GM23338 (cell line): ENCODE measurements around the gene SERTAD1.

ENCODE experiments used
- CREB1 ChIP-seq: fragments of 250-450 bp; sonication (Bioruptor Pico); IDR thresholded peaks from 2 replicates; pipeline ENCODE4 v1.5.0; 2020; ENCODE audit warnings: low read depth, mild to moderate bottlenecking, moderate library complexity
- EZH2 ChIP-seq: fragments of 200-600 bp; sonication (generic); IDR thresholded peaks from one replicate; pipeline ENCODE4 v1.8.0; 2017; ENCODE audit warnings: antibody characterized with exemption, mild to moderate bottlenecking, low read depth; ENCODE audit not compliant: unreplicated experiment
- JUNB ChIP-seq: IDR thresholded peaks from one replicate; pipeline ENCODE4 v1.6.1; 2016; ENCODE audit warnings: antibody characterized with exemption; ENCODE audit not compliant: unreplicated experiment
- POLR2AphosphoS5 ChIP-seq: IDR thresholded peaks from 2 replicates; pipeline ENCODE4 v1.6.1; 2016; ENCODE audit warnings: antibody characterized with exemption, low read depth
- TF ChIP-seq, protein P1 (sequence below), 2 experiments: fragments of 200-600 bp in 1 of 2; sonication (generic) in 1 of 2; conservative IDR thresholded peaks; 2 replicates each; pipeline versions ENCODE4 v1.5.1 to v1.6.1; 2016 to 2017; ENCODE audit warnings: antibody characterized with exemption in 2 of 2, low read depth in 2 of 2, mild to moderate bottlenecking in 2 of 2, moderate library complexity in 1 of 2
- TF ChIP-seq, protein P2 (sequence below): IDR thresholded peaks from one replicate; pipeline ENCODE4 v1.6.1; 2018; ENCODE audit warnings: antibody characterized with exemption; ENCODE audit not compliant: unreplicated experiment

DNA sequence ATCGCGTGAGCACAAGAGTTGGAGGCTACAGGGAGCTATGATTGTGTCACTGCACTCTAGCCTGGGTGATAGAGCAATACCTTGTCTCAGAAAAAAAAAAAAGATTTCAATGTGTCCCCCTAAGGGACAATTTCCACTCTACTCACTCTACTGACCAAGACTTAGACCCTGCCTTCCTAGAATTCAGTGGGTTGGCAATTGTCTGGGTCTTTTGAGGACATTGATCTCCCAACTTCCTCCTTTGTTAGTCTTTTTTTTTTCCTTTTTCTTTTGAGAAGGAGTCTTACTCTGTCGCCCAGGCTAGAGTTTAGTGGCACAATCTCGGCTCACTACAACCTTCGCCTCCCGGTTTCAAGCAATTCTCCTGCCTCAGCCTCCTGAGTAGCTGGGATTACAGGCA is 43.2 kb upstream of the SERTAD1 start:
- TF ChIP-seq, protein P1, sequence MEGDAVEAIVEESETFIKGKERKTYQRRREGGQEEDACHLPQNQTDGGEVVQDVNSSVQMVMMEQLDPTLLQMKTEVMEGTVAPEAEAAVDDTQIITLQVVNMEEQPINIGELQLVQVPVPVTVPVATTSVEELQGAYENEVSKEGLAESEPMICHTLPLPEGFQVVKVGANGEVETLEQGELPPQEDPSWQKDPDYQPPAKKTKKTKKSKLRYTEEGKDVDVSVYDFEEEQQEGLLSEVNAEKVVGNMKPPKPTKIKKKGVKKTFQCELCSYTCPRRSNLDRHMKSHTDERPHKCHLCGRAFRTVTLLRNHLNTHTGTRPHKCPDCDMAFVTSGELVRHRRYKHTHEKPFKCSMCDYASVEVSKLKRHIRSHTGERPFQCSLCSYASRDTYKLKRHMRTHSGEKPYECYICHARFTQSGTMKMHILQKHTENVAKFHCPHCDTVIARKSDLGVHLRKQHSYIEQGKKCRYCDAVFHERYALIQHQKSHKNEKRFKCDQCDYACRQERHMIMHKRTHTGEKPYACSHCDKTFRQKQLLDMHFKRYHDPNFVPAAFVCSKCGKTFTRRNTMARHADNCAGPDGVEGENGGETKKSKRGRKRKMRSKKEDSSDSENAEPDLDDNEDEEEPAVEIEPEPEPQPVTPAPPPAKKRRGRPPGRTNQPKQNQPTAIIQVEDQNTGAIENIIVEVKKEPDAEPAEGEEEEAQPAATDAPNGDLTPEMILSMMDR (conservative IDR thresholded peaks at IDR 0.05; ENCODE audit: low read depth in 2 of 2): no peak
- TF ChIP-seq CREB1 (CRISPR knock-in tag) (no peak), EZH2 (no peak), POLR2AphosphoS5 (no peak), JUNB (no peak)
- TF ChIP-seq, protein P2, sequence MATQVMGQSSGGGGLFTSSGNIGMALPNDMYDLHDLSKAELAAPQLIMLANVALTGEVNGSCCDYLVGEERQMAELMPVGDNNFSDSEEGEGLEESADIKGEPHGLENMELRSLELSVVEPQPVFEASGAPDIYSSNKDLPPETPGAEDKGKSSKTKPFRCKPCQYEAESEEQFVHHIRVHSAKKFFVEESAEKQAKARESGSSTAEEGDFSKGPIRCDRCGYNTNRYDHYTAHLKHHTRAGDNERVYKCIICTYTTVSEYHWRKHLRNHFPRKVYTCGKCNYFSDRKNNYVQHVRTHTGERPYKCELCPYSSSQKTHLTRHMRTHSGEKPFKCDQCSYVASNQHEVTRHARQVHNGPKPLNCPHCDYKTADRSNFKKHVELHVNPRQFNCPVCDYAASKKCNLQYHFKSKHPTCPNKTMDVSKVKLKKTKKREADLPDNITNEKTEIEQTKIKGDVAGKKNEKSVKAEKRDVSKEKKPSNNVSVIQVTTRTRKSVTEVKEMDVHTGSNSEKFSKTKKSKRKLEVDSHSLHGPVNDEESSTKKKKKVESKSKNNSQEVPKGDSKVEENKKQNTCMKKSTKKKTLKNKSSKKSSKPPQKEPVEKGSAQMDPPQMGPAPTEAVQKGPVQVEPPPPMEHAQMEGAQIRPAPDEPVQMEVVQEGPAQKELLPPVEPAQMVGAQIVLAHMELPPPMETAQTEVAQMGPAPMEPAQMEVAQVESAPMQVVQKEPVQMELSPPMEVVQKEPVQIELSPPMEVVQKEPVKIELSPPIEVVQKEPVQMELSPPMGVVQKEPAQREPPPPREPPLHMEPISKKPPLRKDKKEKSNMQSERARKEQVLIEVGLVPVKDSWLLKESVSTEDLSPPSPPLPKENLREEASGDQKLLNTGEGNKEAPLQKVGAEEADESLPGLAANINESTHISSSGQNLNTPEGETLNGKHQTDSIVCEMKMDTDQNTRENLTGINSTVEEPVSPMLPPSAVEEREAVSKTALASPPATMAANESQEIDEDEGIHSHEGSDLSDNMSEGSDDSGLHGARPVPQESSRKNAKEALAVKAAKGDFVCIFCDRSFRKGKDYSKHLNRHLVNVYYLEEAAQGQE: no peak
